ENCODE results near the gene DSC3. TPM values are rescaled to one million over a fixed set of nuclear protein-coding genes. Genes with fewer than 3 reads are reported as not detected.

DSC3 gene
- total and polyA plus RNA-seq, 9 of the 15 experiments (the other 6 are each of a cell fraction or from before 2014, with no cell fraction given): 0.01 to 0.40 (median 0.07) TPM

DNA sequence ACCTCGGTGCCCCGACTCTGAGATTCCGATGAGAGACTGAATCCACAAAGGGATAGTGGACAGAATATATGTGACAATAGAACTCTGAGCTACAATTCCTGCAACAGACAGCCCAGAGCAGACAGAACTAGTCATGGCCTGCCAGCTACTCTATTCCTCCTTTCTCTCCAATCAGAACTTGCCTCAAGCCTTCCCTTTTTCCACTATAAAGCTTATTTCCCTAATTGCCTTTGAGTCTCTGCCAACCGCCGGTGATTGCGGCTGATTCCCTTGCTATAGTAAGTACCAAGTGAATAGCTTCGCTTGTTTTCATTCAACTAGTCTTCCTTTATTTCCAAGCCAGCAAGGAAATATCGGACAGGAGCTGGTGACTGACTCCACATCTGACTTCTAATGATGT lies 96.8 kb downstream of the DSC3 start:
- Histone ChIP-seq H3K79me2 (ENCODE audit: control insufficient read depth, insufficient read depth, low read length) (no peaks in the 10 kb centered on the region), H3K4me1 (replicated peaks in 1 of 2; ENCODE audit: control insufficient read depth in 2 of 2, insufficient read depth in 2 of 2, low read length in 2 of 2) (no peaks in the 10 kb centered on the region), H3K4me3 (no peak overlapping the region), H3K36me3 (ENCODE audit: control insufficient read depth, insufficient read depth, low read length) (no peaks in the 10 kb centered on the region), H3K9me1 (ENCODE audit: control insufficient read depth, insufficient read depth, low read length) (no peaks in the 10 kb centered on the region), H3K9ac (ENCODE audit: insufficient read depth in 1 of 2, low read depth in 2 of 2, low read length in 2 of 2) (no peak overlapping the region), H4K20me1 (replicated peaks; ENCODE audit: control insufficient read depth, insufficient read depth, low read length) (no peaks in the 10 kb centered on the region), H2AFZ (ENCODE audit: low read depth, low read length) (no peak overlapping the region), H3K27me3 (ENCODE audit: control insufficient read depth in 2 of 2, insufficient read depth in 2 of 2, low read length in 2 of 2) (no peaks in the 10 kb centered on the region), H3K4me2 (ENCODE audit: insufficient read depth, low read length) (no peak overlapping the region), H3K27ac (ENCODE audit: extremely low read depth, low read depth, low read length) (no peak overlapping the region), H3K9me3 (replicated peaks; ENCODE audit: control insufficient read depth, insufficient read depth, low read depth, low read length) (no peaks in the 10 kb centered on the region)
- in situ Hi-C loops (cut with MboI) (no loop called here), intact Hi-C loops (cut with micrococcal nuclease) (no loop called here)
- BruUV-seq (replicated peaks): no TSS peak
- 6% methylated on average over 8 of the region's 8 CpGs for WGBS (ENCODE audit: insufficient coverage, low coverage, missing lambda C conversion rate)
- POLR2A ChIA-PET: interaction anchor here (1.0 kb wide), 1 partner anchor 11 kb away, joined by 3 read pairs; no protein-coding TSS in a partner anchor
- TF ChIP-seq, protein P1, sequence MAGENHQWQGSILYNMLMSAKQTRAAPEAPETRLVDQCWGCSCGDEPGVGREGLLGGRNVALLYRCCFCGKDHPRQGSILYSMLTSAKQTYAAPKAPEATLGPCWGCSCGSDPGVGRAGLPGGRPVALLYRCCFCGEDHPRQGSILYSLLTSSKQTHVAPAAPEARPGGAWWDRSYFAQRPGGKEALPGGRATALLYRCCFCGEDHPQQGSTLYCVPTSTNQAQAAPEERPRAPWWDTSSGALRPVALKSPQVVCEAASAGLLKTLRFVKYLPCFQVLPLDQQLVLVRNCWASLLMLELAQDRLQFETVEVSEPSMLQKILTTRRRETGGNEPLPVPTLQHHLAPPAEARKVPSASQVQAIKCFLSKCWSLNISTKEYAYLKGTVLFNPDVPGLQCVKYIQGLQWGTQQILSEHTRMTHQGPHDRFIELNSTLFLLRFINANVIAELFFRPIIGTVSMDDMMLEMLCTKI (IDR thresholded peaks at IDR 0.05; ENCODE audit: partially characterized antibody): no peak
- TF ChIP-seq RNF2 (IDR thresholded peaks at IDR 0.05): no peak
- TF ChIP-seq PCBP2 (IDR thresholded peaks at IDR 0.05; ENCODE audit: low read depth, low read length, poor library complexity, severe bottlenecking): no peak
- TF ChIP-seq ZBTB7A (IDR thresholded peaks at IDR 0.05; ENCODE audit: borderline replicate concordance, control insufficient read depth, low read depth, low read length): no peak
- TF ChIP-seq ZNF764 (CRISPR knock-in tag; IDR thresholded peaks at IDR 0.05; ENCODE audit: low read depth): no peak
- TF ChIP-seq DIDO1 (tag; IDR thresholded peaks at IDR 0.05; ENCODE audit: low read depth): no peak
- TF ChIP-seq ELF1 (tag; IDR thresholded peaks at IDR 0.05): no peak
- no peak for TF ChIP-seq BCOR (IDR thresholded peaks at IDR 0.05)
- DNase-seq (ENCODE audit: extremely low read depth in 1 of 4, low spot score in 3 of 4): no peak
- no peak for FAIRE-seq
- ATAC-seq: no peak
- CTCF ChIA-PET (ENCODE audit: low intra/inter-chr PET ratio): no interaction called here
